HCT116 (cell line): ENCODE measurements around the gene FAM227B. TPM values are rescaled to one million over a fixed set of nuclear protein-coding genes. Genes with fewer than 3 reads are reported as not detected.
"Not testable (repeated sequence)": the region's sequence is repeated elsewhere in the genome, so short reads cannot be mapped to it uniquely, and the experiment has no call there.

ENCODE experiments used
- ATAC-seq: fragments of 200-7000 bp; cut with Tn5 transposase; 2 replicates; pipeline ENCODE4 v1.9.1; 2020; ENCODE audit warnings: mild to moderate bottlenecking, moderate library complexity
- BruUV-seq: library from RNA; stranded (reverse); fragments of 400-500 nt; replicated peaks from 2 replicates; lab custom pipeline; 2021; lab: Mats Ljungman, UMichigan
- CTCF ChIA-PET: fragments of 300-600 bp; sonication (Branson Sonifier 250); formaldehyde crosslinking; loops from one replicate; lab custom pipeline; 2021; ENCODE audit warnings: antibody characterized with exemption; lab: Charles Lee
- POLR2A ChIA-PET: fragments of 300-600, 350-600 bp; sonication (Branson Sonifier 250); formaldehyde crosslinking; loops from one replicate; lab custom pipeline; 2021; ENCODE audit warnings: antibody characterized with exemption; lab: Charles Lee
- RAD21 ChIA-PET, 2 experiments: fragments of 300-600 bp; sonication (Branson Sonifier 250); formaldehyde crosslinking; loops; one replicate each; lab custom pipeline; 2023; ENCODE audit warnings: low total read pairs in 2 of 2; ENCODE audit not compliant: uncharacterized antibody in 2 of 2, unreplicated experiment in 2 of 2, low non-redundant PET in 1 of 2; lab: Charles Lee
- DNase-seq: peaks from one replicate; pipeline ENCODE4 v3.0.0-alpha.2; 2010; ENCODE audit warnings: low read depth, low spot score
- H2AFZ ChIP-seq: fragments of 200-600 bp; shearing (Covaris generic), sonication (generic); 2 replicates; pipeline ENCODE4 v1.6.1; 2017; ENCODE audit warnings: low read depth, mixed run types, mixed read lengths, antibody characterized with exemption, low read length; ENCODE audit not compliant: poor library complexity, severe bottlenecking
- H3K27ac ChIP-seq: 2 replicates; pipeline ENCODE4 v1.5.1; 2012; ENCODE audit warnings: low read depth, low read length
- H3K27me3 ChIP-seq: fragments of 200-600 bp; sonication (generic); 2 replicates; pipeline ENCODE4 v1.6.1; 2016; ENCODE audit warnings: mixed run types, low read length, mixed read lengths; ENCODE audit not compliant: insufficient read depth
- H3K36me3 ChIP-seq, 2 experiments: fragments of 200-500 bp in 1 of 2; fragments of 200-600 bp in 1 of 2; sonication (Bioruptor generic) in 1 of 2; sonication (generic) in 1 of 2; 2 replicates each; pipeline versions ENCODE4 v1.5.1 to v1.6.1; 2014 to 2016; ENCODE audit warnings: low read length in 2 of 2, inconsistent platforms in 1 of 2, mixed read lengths in 1 of 2, mixed run types in 1 of 2; ENCODE audit not compliant: insufficient read depth in 2 of 2, control insufficient read depth in 1 of 2
- H3K4me1 ChIP-seq, 2 experiments: fragments of 200-600 bp in 1 of 2; sonication (generic) in 1 of 2; 2 replicates each; pipeline versions ENCODE4 v1.5.1 to v1.6.1; 2012 to 2017; ENCODE audit warnings: low read length in 2 of 2, inconsistent platforms in 1 of 2, mild to moderate bottlenecking in 1 of 2, mixed read lengths in 1 of 2, mixed run types in 1 of 2, moderate library complexity in 1 of 2; ENCODE audit not compliant: insufficient read depth in 2 of 2, control insufficient read depth in 1 of 2
- H3K4me2 ChIP-seq: fragments of 200-600 bp; sonication (generic); 2 replicates; pipeline ENCODE4 v1.6.1; 2017; ENCODE audit warnings: mixed run types, low read length, mixed read lengths
- H3K4me3 ChIP-seq, 2 experiments: fragments of 200-600 bp in 1 of 2; sonication (generic) in 1 of 2; replicated peaks in 1 of 2; 2 replicates each; pipeline ENCODE4 v1.5.1; 2011 to 2016; ENCODE audit warnings: low read length in 2 of 2, control low read depth in 1 of 2, low read depth in 1 of 2, mild to moderate bottlenecking in 1 of 2, mixed read lengths in 1 of 2, mixed run types in 1 of 2
- H3K79me2 ChIP-seq: fragments of 200-600 bp; sonication (generic); 2 replicates; pipeline ENCODE4 v1.6.1; 2017; ENCODE audit warnings: mild to moderate bottlenecking, mixed run types, low read length, moderate library complexity, mixed read lengths; ENCODE audit not compliant: insufficient read depth
- H3K9ac ChIP-seq: fragments of 200-600 bp; sonication (generic); 2 replicates; pipeline ENCODE4 v1.6.1; 2016; ENCODE audit warnings: low read length, mixed read lengths
- H3K9me2 ChIP-seq: fragments of 200-600 bp; sonication (generic), shearing (Covaris generic); 2 replicates; pipeline ENCODE4 v1.6.1; 2017; ENCODE audit warnings: mixed run types, mild to moderate bottlenecking, moderate library complexity; ENCODE audit not compliant: insufficient read depth
- H3K9me3 ChIP-seq, 2 experiments: fragments of 200-500 bp in 1 of 2; fragments of 200-600 bp in 1 of 2; sonication (Bioruptor generic) in 1 of 2; sonication (generic) in 1 of 2; 2 replicates each; pipeline ENCODE4 v1.6.1; 2014 to 2017; ENCODE audit warnings: low read length in 2 of 2, mixed read lengths in 2 of 2, inconsistent platforms in 1 of 2, low read depth in 1 of 2, mild to moderate bottlenecking in 1 of 2, mixed run types in 1 of 2, moderate library complexity in 1 of 2; ENCODE audit not compliant: control insufficient read depth in 1 of 2, insufficient read depth in 1 of 2
- H4K20me1 ChIP-seq: fragments of 200-600 bp; sonication (generic), shearing (Covaris generic); 2 replicates; pipeline ENCODE4 v1.6.1; 2017; ENCODE audit warnings: mixed run types, mild to moderate bottlenecking, moderate library complexity; ENCODE audit not compliant: insufficient read depth
- CBX3 ChIP-seq: IDR thresholded peaks from 2 replicates; pipeline ENCODE4 v1.6.1; 2012; ENCODE audit warnings: low read depth
- ELF1 ChIP-seq: IDR thresholded peaks from 2 replicates; pipeline ENCODE4 v1.6.1; 2012; ENCODE audit warnings: low read depth, borderline replicate concordance
- EZH2 ChIP-seq: fragments of 200-600 bp; sonication (generic); IDR thresholded peaks from 2 replicates; pipeline ENCODE4 v1.6.1; 2017; ENCODE audit warnings: antibody characterized with exemption, mixed run types
- JUND ChIP-seq: IDR thresholded peaks from 2 replicates; pipeline ENCODE4 v1.6.1; 2012
- POLR2A ChIP-seq: IDR thresholded peaks from 2 replicates; pipeline ENCODE4 v1.7.0; 2011; ENCODE audit warnings: borderline replicate concordance; ENCODE audit not compliant: insufficient read depth, insufficient read length; ENCODE audit errors: extremely low read depth
- SP1 ChIP-seq: IDR thresholded peaks from 2 replicates; pipeline ENCODE4 v1.6.1; 2012; ENCODE audit warnings: low read depth
- SRF ChIP-seq: IDR thresholded peaks from 2 replicates; pipeline ENCODE4 v1.6.1; 2012; ENCODE audit warnings: low read depth
- TCF7L2 ChIP-seq: IDR thresholded peaks from 2 replicates; pipeline ENCODE4 v1.7.0; 2011; ENCODE audit warnings: borderline replicate concordance, inconsistent platforms; ENCODE audit not compliant: insufficient read depth, insufficient read length; ENCODE audit errors: extremely low read depth
- YY1 ChIP-seq: IDR thresholded peaks from 2 replicates; pipeline ENCODE4 v1.6.1; 2011; ENCODE audit warnings: low read length, low read depth, moderate library complexity, mild to moderate bottlenecking; ENCODE audit not compliant: insufficient replicate concordance; ENCODE audit errors: extremely low read depth
- ZFX ChIP-seq: fragments of 450-650 bp; IDR thresholded peaks from 2 replicates; pipeline ENCODE4 v1.6.1; 2017
- ZNF274 ChIP-seq: fragments of 200-500 bp; sonication (Bioruptor generic); IDR thresholded peaks from 2 replicates; pipeline ENCODE4 v1.6.1; 2014; ENCODE audit warnings: mild to moderate bottlenecking, low read depth, low read length, inconsistent platforms
- intact Hi-C: fragments of 100-400 bp; cut with micrococcal nuclease; formaldehyde crosslinking; loops from 2 replicates; pipeline ENCODE4 v1.10.0; 2022
- total RNA-seq: library from RNA; stranded (reverse); gene quantifications from one replicate; pipeline ENCODE4 v1.2.1, GENCODE V29; 2021; ENCODE audit not compliant: unreplicated experiment
- TF ChIP-seq, protein P1 (sequence below): IDR thresholded peaks from 2 replicates; pipeline ENCODE4 v1.6.1; 2011; ENCODE audit warnings: mild to moderate bottlenecking, low read length, moderate library complexity; ENCODE audit not compliant: insufficient replicate concordance; ENCODE audit errors: extremely low read depth
- TF ChIP-seq, protein P2 (sequence below): IDR thresholded peaks from 2 replicates; pipeline ENCODE4 v1.6.1; 2012

FAM227B gene
- total RNA-seq, 1 experiment from 2014 or later, result 6.9 TPM

- H3K4me2 ChIP-seq, H3K4me3 ChIP-seq, H3K27ac ChIP-seq, DNase-seq, H3K4me1 ChIP-seq, H3K79me2 ChIP-seq, POLR2A ChIA-PET, H3K27me3 ChIP-seq, BruUV-seq, H4K20me1 ChIP-seq, H3K9me3 ChIP-seq, CTCF ChIA-PET, intact Hi-C loops, H3K9me2 ChIP-seq, H2AFZ ChIP-seq, H3K9ac ChIP-seq, RAD21 ChIA-PET, H3K36me3 ChIP-seq, ATAC-seq: not testable (repeated sequence)
These were observed 141.6 kb downstream of the FAM227B start for GRCh38 chr15:49478982-49479381.

GRCh38 chr15:49478021-49478420 is 142.6 kb downstream of the FAM227B start:
- POLR2A ChIA-PET, RAD21 ChIA-PET, H3K27ac ChIP-seq, H3K4me3 ChIP-seq, ATAC-seq, H2AFZ ChIP-seq, CTCF ChIA-PET, H3K36me3 ChIP-seq, H3K79me2 ChIP-seq, H3K4me1 ChIP-seq, DNase-seq, H3K4me2 ChIP-seq, intact Hi-C loops, BruUV-seq, H3K9ac ChIP-seq, H3K27me3 ChIP-seq, H3K9me2 ChIP-seq, H4K20me1 ChIP-seq, H3K9me3 ChIP-seq: not testable (repeated sequence)

DNA sequence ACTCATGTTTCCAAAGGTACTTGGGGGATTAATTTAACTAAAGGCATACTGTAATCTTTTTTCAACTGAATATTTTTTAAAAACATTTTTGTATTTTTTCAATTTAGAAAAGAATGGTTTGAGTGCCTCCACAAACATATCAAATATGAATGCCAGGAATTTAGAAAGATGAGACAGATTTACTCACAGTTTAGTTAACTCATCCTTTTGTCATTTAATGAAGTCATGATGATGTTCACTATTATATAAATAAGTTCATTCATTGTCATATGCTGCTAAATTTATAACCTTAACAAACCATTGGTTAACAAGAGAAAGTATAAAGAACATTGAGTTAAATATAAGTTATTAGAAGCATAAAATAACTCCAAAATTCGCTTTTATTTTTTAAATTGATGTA is 147.6 kb downstream of the FAM227B start:
- no peaks in the 10 kb centered on the region for H3K36me3 ChIP-seq
- no peaks in the 10 kb centered on the region for H3K9me3 ChIP-seq
- H3K9me2 ChIP-seq, result no peaks in the 10 kb centered on the region
- ChIA-PET RAD21 (no interaction called here), POLR2A (no interaction called here), CTCF (interaction anchor here (2.2 to 2.3 kb wide), 2 partner anchors 51 to 530 kb away, joined by 9 to 10 read pairs; partner anchors contain the start of gene FGF7)
- ATAC-seq (no peak), DNase-seq (no peak)
- H3K9ac ChIP-seq, result no peak overlapping the region
- H2AFZ ChIP-seq, result no peak overlapping the region
- H3K27me3 ChIP-seq, result no peaks in the 10 kb centered on the region
- no peaks in the 10 kb centered on the region for H3K4me1 ChIP-seq
- no peak overlapping the region for H3K4me3 ChIP-seq
- H3K79me2 ChIP-seq, result no peaks in the 10 kb centered on the region
- no peak overlapping the region for H3K27ac ChIP-seq
- H4K20me1 ChIP-seq, result no peaks in the 10 kb centered on the region
- H3K4me2 ChIP-seq, result no peak overlapping the region
- intact Hi-C loops, result no loop called here
- BruUV-seq, result no TSS peak
- TF ChIP-seq ZFX, result no peak
- no peak for TF ChIP-seq SRF
- TF ChIP-seq SP1, result no peak
- TF ChIP-seq POLR2A, result no peak
- no peak for TF ChIP-seq ZNF274
- no peak for TF ChIP-seq CBX3
- TF ChIP-seq, protein P1, sequence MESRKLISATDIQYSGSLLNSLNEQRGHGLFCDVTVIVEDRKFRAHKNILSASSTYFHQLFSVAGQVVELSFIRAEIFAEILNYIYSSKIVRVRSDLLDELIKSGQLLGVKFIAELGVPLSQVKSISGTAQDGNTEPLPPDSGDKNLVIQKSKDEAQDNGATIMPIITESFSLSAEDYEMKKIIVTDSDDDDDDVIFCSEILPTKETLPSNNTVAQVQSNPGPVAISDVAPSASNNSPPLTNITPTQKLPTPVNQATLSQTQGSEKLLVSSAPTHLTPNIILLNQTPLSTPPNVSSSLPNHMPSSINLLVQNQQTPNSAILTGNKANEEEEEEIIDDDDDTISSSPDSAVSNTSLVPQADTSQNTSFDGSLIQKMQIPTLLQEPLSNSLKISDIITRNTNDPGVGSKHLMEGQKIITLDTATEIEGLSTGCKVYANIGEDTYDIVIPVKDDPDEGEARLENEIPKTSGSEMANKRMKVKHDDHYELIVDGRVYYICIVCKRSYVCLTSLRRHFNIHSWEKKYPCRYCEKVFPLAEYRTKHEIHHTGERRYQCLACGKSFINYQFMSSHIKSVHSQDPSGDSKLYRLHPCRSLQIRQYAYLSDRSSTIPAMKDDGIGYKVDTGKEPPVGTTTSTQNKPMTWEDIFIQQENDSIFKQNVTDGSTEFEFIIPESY, result no peak
- no peak for TF ChIP-seq TCF7L2
- no peak for TF ChIP-seq JUND
- no peak for TF ChIP-seq EZH2
- no peak for TF ChIP-seq YY1
- TF ChIP-seq ELF1, result no peak
- TF ChIP-seq, protein P2, sequence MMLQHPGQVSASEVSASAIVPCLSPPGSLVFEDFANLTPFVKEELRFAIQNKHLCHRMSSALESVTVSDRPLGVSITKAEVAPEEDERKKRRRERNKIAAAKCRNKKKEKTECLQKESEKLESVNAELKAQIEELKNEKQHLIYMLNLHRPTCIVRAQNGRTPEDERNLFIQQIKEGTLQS, result no peak
